Coronary artery (tissue), 2 donors: ENCODE measurements around the gene SH2D5.

ENCODE experiments used
- DNase-seq: peaks from one replicate; pipeline ENCODE4 v3.0.0-alpha.2; 2017; ENCODE audit warnings: low spot score
- H3K27ac ChIP-seq, 2 donors: fragments of 200-600 bp; sonication (generic); one replicate each; pipeline ENCODE4 v1.5.1; 2016 to 2019
- H3K4me3 ChIP-seq: fragments of 200-600 bp; sonication (generic); 2 replicates; pipeline ENCODE4 v1.5.1; 2016; ENCODE audit warnings: mild to moderate bottlenecking, moderate library complexity
- CTCF ChIP-seq: fragments of 200-600 bp; sonication (generic); IDR thresholded peaks from one replicate; pipeline ENCODE4 v1.5.1; 2019; ENCODE audit warnings: antibody characterized with exemption

The SH2D5 gene

GRCh38 chr1:20760322-20760721 is 27.8 kb upstream of the SH2D5 start:
- Histone ChIP-seq H3K27ac (no peak overlapping the region), H3K4me3 (no peak overlapping the region)
- TF ChIP-seq CTCF = no peak
- DNase-seq = no peak

- no peak for TF ChIP-seq CTCF
- DNase-seq = no peak
These were observed 21.1 kb upstream of the SH2D5 start for GRCh38 chr1:20753589-20753988.

GRCh38 chr1:20751462-20751990 is 19.0 kb upstream of the SH2D5 start:
- DNase-seq = no peak
- TF ChIP-seq CTCF = no peak
- no peak overlapping the region for H3K27ac ChIP-seq
- H3K4me3 ChIP-seq = no peak overlapping the region

More at GRCh38 chr1:20753589-20753988, 21.1 kb upstream of the SH2D5 start:
- H3K4me3 ChIP-seq = no peak overlapping the region
- H3K27ac ChIP-seq = no peak overlapping the region

- TF ChIP-seq CTCF = no peak
- no peak for DNase-seq
- Histone ChIP-seq H3K4me3 (no peak overlapping the region), H3K27ac (no peak overlapping the region)
These were observed 10.2 kb upstream of the SH2D5 start for GRCh38 chr1:20742671-20743070.

GRCh38 chr1:20740781-20741180 is 8.3 kb upstream of the SH2D5 start:
- Histone ChIP-seq H3K27ac (no peak overlapping the region), H3K4me3 (no peak overlapping the region)
- DNase-seq = no peak
- TF ChIP-seq CTCF = no peak

GRCh38 chr1:20739225-20739624 is 6.7 kb upstream of the SH2D5 start:
- TF ChIP-seq CTCF = no peak
- Histone ChIP-seq H3K27ac (no peak overlapping the region), H3K4me3 (no peak overlapping the region)
- DNase-seq = no peak

GRCh38 chr1:20735581-20736111 is 3.1 kb upstream of the SH2D5 start:
- Histone ChIP-seq H3K27ac (no peak overlapping the region), H3K4me3 (no peak overlapping the region)
- no peak for TF ChIP-seq CTCF
- DNase-seq = no peak
